ENCODE data around the gene TTC31.
"Not testable (repeated sequence)": the region's sequence is repeated elsewhere in the genome, so short reads cannot be mapped to it uniquely, and the experiment has no call there.

The TTC31 gene

DNA sequence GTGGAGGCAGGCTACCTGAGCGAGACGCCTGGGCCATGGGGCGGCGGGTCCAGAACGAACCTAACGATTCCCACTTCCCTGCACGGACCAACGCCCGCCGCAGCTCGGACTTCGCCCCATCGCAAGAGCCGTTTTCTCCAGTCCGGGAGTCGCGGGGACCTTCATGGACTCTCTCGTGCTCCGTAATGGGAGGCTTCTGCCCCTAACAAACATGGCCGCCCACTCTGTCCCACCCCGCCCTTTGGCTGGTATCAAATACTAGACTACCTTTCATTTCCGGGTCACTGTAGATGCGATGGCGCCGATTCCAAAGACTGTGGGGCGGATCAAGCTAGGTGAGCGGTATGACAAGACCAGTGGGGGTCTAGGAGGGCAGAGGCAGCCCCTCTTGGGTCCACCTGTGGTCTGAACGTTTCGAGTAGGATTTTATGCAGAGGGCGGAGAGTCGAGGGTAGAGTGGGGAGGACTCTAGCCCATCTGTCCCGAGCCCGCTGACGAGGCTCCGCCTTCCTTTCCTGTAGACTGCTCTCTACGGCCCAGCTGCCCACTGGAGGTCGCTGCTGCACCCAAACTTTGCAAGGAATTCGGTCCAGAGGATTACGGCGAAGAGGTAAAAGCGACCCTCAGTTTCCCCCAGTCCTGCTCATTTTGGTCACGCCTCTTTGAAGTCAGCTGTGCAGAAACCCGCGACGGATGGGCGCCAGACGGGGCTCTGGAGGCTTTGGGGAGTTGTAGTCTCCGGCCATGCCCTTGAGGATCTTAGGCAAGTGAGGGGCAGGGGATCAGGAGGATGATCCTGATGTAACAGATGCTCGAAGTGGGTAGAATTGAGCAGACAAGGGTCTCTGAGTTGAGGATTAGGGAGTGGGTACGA lies at the start of gene TTC31, which contains the start of gene CCDC142:
TTC31 (plus strand) TSS at position 281 of the 874 bp plus-strand sequence; CDS start at position 296, 15 bp downstream.
CCDC142 (minus strand) TSS at position 198 of the 874 bp plus-strand sequence; CDS start at position 37, 161 bp downstream.
- peak; percentile 93 for DNase-seq

DNA sequence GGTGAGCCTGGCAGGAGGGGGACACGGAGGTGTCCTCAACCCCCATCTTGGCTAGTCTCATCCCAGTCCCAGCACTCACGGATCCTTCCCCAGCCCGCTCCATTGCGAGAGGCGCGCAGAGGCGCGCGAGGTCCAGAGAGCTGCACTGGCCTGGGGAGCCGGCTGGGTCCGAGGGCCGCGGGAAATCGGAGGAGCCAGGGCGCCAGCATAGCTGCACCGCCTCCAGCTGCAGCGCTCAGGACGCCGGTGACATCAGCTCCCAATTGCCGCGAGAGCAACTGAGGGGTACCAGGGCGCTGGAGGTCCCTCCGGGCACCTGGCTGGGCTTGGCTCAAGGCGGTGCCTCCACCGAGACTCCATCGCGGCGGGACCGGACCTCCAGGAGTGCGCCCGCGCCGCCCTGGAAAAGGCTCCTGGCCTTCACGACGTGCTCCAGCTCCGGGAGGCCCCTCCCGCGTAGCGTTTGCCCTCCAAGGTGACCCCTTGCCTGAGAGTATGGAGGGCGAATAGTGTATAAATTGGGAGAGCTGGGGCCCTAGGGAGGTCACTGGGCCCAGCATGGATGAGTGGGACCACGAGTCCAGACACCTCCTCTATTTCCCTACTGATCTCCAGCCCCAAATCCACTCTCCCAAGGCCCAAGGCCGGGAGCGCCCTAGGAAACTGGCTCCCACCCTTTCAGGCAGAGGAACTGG lies 46.6 kb upstream of the TTC31 start:
- no peak for DNase-seq

DNA sequence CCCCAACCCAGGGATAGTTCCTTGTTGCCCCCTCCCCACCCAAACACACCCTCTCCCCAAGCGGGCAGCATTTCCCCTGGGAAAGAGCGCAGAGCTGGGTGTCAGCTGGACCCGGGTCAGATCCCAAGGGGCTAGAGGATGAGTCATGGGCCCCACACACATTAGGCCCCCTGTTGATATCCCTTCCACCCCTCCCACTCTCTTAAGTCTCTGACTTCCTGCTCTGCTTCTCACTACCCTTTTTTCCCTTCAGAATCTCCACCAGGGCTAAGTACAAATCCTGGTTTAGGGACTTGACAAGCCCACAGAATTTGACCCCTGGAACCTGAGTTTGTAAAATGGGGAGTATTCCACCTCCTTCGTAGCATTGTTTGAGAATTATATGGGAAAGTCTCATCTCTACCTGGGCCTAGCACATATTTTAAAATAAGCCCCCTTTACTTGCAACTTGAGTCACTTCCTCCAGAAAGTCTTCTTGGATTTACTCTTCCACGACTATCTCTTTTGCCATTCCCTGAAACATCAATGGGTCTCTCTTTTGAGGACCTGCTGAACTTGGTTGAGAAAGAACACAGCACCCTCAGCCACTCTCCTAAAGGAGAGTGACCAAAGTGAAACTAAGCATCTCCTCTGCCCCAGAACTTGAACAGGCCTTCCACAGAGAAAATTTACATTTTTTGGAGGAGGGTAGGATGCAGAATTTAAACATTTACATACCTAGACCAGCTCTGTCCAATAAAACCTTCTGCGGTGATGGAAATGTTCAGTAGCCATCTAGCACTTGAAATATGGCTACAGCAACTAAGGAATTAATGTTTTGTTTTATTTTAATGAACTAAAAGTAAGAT lies 45.8 kb upstream of the TTC31 start:
- no peak for DNase-seq

DNA sequence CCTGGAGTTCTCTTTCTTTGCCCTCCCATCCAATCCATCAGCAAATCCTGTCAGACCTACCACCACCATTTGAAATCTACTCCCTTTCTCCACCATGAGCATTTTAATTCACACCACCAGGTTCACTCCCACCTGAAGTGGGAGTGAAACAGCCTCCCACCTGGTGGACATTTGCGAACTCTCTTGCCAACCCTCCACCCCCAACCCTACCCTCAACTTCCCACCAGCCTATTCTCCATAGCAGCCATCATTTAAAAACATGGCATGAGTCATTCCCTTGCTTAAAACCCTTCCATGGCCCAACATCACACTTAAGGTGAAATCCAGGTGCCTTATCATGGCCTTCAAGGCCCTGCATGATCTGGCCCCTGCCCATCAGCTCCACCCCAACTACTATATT lies 44.6 kb upstream of the TTC31 start:
- DNase-seq = no peak

DNA sequence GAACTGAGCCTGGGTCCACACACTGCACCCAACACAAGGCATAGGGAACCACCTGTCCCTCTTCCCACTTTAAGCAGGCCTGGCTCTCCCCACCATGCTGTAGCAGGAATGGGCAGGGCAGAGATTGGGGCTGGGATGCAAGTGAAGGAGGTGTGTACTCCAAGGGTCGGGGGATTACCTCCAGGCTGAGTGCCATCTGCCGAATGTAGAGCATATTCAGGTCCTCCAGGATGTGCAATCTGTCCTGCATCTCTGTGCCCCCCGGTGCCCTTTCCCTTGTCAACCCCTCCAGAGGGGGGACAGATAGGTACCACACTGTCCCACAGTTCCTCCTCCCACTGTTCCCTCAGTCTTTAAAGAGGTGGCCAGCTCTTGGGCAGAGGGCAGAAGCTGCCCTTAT lies 43.5 kb upstream of the TTC31 start:
- no peak for DNase-seq

DNA sequence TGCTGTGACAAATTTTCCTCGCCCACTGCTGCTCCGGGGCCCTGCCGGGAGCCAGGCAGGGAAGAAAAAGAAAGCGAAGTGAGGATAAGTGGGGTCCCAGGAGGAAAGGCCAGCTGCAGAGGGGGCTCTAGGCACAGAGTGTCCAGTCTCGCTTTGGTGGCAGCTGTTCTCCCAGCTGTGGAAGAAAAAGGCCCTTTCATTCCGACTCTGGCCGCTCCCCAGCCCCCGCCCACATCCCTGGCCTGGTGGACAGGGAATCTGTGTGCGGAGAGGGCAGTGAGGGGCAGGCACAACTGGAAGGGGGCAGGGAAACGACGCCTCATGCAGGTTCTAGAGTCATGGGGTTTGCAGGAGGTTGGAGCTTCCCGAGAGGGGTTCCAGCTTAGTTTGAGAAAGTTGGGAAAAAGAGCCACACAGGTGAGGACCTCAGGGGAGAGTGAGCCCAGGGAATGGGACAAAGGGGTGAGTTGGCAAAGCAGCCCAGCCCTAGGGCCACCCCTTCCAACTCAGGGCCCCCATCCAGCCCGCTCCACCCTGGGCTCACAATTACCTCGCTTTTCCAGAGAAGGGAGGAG lies 43.0 kb upstream of the TTC31 start:
- DNase-seq = no peak

DNA sequence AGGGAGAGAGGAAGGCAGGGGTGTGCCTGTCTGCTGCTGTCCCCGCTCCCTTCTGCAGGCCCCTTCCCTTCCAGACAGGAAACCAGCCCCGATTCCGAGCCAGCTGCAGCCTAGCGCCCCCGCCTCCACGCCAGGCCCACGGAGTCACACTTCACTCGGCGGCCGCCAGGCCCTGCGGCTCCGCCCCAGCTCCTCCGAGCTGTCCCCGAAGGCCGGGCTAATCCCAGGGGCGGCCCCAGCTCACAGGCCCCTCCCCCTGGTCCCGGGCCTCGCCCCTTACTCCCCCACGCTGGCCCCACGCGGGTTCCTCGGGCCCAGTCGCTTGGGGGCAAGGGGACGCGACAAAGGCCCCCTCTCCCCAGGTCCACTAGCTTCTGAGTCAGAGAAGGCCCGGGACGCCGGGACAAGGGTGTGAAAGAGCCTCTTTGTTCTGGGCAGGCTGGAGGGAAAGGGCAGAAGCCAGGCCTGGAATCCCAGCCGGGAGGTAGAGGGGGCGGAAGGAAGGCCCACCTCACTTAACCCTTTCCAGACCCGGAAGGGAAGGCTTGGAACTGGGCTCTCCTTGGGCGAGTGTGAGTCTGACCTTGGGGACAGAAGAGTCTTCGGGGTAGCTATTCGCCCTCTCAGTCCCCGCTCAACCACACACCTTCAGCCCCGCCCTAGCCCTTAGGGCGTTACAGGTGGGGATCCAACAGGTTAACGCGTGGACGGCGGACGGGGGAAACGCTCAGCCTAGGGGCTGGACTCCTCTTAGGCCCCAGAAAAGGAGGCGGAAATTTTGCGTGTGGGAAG lies 42.3 kb upstream of the TTC31 start:
- peak; percentile 33 for DNase-seq

DNA sequence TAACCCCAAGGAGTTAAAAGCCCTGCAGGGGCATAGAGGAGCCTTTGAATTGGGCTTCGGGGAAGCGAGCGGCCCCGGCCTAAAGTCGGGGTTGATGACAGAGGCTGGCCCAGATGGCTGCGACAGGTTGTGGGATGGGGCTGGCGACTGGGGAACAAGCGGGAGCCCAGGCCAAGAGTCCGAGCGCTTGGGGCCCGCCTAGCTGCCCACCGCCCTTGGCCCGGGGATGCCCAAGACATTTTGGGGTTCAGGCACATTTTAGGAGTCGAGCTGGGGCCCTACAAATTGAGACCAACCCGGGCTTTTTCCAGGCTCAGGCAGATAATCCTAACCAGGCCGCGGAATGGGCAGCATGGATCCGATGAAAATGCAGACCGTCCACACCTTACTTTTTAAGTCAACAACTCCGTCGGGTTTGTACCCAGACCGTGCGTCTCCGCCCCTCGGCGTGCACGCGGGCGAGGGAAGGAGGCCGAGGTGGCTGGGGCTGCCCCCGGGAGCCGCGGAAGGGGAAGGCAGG lies 41.7 kb upstream of the TTC31 start:
- no peak for DNase-seq

DNA sequence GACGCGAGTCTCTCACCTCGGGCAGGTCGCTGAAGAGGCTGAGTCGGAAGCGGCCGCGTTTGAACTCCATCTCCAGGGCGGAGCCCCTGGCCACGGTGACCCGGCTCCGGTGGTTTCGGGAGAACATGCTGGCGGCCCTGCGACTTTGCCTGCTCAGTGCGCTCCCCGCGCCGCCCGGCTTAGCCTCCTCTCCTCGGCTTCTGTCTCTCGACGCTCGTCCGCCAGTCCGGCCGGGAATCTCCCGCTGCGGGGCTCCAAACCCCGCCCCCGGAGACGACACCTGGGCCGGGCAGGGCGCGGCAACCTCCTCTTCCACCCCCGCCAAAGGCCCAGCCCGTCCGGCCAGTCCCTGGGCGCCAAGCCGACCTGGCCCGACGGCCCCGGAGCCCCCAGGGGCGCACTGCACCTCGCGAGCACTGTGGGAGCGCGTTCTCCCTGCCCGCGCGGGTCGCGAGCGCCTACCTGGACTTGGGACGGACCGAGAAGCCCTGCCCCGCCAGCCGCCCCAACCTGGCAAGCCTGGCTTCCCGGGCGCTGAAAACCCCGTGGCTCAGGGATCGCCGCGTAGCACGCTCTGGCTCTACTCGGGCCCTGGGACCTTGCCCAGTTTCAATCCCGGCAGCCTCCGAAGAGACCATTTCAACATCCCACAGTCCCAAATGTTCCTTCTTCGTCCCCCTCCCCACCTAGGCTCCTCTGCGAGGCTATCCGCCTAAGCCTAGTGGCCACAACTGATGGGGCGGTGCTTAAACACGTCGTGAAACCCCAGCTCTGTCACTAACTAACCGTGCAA lies 41.0 kb upstream of the TTC31 start, which contains the start of gene RTKN:
RTKN (minus strand) TSS at position 248 of the 793 bp plus-strand sequence; CDS start at position 127, 121 bp downstream.
- DNase-seq = peak; percentile 21

DNA sequence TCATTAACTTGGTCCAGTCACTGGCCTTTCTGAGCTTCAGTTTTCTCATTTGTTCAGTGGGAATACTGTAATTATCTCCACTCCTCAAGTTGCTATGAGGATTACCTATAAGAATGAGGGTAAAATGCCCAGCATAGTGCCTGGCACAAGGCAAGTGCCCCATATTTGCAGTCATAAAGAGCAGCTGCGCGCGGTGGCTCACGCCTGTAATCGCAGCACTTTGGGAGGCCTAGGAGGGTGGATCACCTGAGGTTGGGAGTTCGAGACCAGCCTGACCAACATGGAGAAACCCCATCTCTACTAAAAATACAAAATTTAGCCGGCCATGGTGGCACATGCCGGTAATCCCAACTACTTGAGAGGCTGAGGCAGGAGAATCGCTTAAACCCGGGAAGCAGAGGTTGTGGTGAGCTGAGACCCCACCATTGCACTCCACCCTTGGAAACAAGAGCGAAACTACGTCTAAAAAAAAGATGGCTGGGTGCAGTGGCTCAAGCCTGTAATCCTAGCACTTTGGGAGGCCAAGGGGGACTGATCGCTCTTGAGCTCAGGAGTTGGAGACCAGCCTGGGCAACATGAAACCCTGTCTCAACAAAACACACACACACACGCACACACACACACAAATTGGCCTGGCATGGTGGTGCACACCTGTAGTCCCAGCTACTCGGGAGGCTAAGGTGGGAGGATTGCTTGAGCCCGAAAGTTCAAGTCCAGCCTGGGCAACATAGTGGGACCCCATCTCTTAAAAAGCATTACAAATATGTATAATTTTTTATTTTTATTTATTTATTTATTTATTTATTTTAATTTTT lies 40.2 kb upstream of the TTC31 start:
- DNase-seq = not testable (repeated sequence)

DNA sequence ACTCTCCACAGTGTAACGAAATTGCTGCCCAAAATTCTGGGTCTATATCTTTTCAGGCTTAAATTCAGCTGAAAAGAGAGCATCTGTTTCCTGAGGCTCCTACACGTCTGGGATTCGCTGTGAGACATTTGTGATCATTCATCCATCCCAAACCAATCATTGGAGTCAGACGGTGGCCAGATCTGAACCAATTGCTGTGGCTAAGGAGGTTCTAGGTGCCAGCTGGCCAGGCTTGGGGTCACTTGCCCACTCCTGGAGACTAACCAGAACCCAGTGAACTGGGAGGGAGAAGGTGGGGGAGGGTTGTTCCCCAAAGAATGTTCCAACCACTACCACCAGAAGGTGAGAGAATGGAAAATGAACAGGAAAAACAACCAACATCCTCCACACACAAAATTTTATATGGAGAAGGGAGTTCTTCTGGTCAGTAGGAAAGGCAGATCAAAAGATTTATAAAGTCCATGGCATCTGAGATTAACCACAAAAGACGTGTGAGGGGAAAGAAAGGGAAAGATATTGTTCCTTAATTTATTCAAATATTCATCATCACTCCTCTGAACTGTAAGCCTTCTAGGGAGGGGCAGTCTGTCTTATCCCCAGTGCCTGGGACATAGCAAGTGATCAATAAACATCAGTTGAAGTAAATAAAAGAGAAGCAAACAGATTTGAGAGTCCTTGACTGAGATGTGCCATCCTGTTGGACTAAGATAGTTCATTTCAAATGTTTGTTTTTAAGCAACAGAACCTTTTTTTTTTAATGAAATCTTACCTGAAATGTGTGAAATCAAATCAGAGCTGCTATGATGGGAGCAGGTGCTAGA lies 38.2 kb upstream of the TTC31 start:
- DNase-seq = no peak

DNA sequence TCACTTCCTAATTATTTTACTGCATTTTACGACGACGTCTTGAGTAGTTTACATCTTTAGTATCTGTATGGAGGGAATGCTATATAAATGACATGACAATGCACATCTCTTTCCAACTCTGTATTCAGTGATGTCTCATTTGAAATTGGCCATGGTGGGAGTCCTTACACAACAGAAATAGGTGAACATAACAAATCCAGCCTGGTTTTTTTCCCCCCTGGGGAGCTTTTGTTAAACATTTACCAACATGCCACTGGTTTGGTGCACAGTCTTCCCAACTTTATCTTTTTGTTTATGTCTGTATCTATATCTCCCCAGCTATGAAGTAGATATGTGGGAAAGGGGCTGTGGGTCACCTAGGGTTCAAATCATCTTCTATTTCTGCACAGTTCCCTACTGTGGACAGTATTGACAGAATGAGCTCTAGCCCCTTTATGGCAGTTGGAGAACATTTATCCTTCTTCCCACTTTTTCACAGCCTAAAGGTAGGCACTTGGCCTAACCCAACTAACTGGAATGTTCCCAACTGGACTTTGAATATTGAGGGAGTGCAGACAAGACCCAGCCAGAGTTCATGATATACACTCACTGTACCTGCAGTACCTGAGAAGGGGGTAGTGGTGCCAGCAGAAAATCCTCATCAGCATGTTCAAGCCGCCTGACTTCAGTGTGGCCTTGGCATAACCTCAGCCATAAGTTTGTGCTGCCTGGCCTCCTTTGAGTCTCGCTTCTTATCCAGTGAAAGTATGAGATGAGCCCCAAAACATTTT lies 35.5 kb upstream of the TTC31 start:
- DNase-seq = no peak

DNA sequence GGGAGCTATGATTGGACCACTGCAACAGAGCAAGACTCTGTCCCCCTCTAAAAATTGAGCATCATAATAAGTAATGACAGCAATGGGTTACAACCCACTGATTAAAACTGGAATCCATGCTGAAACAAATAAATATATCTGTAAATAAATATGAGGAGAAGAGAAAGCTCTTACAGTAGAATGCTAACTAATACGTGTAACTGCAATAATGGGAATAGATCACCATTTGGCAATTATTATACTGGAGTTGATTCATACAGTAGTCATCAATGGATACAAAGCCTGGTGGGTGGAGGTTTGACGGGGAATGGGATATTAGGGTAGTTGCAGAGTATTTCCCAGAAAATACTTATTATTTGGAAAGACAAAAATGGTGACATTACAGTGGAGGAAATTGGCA lies 34.1 kb upstream of the TTC31 start:
- no peak for DNase-seq

DNA sequence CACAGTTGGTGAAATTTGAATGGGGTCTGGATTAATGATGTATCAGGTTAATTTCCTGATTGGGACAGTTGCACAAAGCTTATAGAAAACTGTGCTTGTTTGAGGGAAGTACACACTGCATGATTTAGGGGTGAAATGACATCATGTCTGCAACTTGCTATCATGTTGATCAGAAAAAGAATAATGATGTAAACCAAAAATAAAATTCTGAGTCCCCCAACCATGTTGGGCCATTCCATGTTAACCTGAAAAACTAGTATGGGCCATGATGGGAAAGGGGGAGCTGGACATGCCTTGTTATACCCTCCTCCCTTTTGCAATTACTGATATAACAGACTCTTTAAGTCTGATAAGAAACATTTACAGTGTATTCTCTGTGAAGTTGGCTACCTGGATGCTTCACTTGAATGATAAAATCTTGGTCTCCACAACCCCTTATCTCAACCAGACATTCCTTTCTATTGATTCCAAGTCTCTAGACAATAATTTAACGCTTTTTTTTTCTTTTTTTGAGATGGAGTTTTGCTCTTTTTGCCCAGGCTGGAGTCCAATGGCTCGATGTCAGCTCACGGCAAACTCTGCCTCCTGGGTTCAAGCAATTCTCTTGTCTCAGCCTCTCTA lies 32.2 kb upstream of the TTC31 start:
- DNase-seq = no peak

DNA sequence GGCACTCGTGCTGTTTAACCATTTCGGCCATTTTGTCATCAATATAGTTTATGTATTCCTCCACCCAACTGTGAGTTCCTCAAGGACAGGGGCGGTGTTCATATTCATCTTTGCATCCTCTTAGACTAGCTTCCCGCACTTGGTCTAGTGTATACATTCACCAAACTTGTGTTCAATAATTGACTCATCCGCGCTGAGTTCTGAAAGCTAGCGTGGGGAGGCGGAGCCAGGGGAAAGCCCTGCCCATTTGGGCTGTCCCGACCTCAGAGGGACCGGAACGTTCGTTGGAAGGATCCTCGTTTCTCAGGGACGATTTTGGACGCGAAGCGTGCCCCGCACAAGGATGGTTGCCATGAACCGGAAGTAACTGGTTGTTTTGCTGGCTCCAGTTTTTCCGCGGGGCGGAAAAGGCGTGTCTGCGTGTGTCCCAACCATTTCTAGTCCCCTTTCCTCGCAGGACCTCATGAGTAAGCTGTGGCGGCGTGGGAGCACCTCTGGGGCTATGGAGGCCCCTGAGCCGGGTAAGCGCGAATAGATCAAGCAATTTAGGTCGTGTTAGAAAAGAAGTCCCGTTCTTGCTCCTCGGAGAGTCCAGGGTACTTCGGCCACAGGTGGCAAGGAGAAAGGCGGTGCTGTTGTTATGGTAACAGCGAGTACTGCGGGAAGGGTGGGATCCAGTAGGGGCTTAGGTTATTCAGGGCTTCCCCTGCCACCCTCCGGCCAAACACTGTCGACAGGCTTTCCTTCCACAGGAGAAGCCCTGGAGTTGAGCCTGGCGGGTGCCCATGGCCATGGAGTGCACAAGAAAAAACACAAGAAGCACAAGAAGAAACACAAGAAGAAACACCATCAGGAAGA lies 28.0 kb upstream of the TTC31 start, which contains the start of gene INO80B:
INO80B (plus strand) TSS at position 434 of the 858 bp plus-strand sequence; CDS start at position 464, 30 bp downstream.
- peak; percentile 97 for DNase-seq

DNA sequence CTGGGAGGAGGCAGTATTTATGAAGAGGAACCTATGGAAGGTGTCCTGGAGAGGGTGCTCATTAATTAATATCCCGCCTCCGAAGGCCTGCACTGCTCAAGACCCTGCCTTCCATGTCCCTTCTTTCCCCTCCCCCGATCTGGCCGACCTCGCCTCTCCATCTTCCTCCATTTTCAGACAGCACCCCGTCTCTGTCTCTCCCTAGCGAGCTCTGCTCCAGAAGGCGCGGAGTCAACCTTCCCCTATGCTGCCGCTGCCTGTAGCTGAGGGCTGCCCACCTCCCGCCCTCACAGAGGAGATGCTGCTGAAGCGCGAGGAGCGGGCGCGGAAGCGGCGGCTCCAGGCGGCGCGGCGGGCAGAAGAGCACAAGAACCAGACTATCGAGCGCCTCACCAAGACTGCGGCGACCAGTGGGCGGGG lies 25.7 kb upstream of the TTC31 start:
- DNase-seq = no peak

Data from activated gamma-delta T cell treated with Interleukin-2 at 50 U/mL for 16 hours (primary cell).